Measurements from ENCODE around the gene ADGRD1. TPM values are rescaled to one million over a fixed set of nuclear protein-coding genes. Genes with fewer than 3 reads are reported as not detected.
A peak's percentile ranks its signal among the peaks of the same experiment; 100 is the strongest.
"Not testable (repeated sequence)": the region's sequence is repeated elsewhere in the genome, so short reads cannot be mapped to it uniquely, and the experiment has no call there.

ADGRD1 gene
- total RNA-seq, 1 experiment from 2014 or later = 0.97 TPM

DNA sequence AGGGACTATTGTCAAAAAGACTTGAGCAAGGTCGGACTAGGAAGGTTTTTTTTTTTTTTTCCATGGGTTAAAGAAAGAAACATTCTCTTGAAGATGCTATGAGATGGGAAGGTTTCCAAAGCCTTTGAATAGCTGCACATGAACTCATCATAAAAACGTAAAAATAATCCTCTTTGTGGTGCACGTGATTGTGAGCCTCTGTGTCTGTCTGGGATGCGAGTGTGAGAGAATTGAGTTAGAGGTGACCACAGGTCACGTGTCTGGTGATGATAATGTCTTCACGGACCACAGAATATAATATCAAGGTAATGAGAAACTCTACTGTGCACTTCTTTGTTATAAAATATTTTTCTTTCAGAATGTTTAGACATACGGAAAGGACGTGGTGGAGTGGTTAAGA, 24.3 kb upstream of the ADGRD1 start:
- H3K36me3 ChIP-seq (replicated peaks; ENCODE audit: control insufficient read depth, insufficient read depth, low read length) = no peaks in the 10 kb centered on the region
- no peak for DNase-seq
- no peaks in the 10 kb centered on the region for H3K27me3 ChIP-seq (ENCODE audit: control insufficient read depth, insufficient read depth, low read length)
- no peak overlapping the region for H3K4me3 ChIP-seq (ENCODE audit: insufficient read depth, low read depth, low read length)

DNA sequence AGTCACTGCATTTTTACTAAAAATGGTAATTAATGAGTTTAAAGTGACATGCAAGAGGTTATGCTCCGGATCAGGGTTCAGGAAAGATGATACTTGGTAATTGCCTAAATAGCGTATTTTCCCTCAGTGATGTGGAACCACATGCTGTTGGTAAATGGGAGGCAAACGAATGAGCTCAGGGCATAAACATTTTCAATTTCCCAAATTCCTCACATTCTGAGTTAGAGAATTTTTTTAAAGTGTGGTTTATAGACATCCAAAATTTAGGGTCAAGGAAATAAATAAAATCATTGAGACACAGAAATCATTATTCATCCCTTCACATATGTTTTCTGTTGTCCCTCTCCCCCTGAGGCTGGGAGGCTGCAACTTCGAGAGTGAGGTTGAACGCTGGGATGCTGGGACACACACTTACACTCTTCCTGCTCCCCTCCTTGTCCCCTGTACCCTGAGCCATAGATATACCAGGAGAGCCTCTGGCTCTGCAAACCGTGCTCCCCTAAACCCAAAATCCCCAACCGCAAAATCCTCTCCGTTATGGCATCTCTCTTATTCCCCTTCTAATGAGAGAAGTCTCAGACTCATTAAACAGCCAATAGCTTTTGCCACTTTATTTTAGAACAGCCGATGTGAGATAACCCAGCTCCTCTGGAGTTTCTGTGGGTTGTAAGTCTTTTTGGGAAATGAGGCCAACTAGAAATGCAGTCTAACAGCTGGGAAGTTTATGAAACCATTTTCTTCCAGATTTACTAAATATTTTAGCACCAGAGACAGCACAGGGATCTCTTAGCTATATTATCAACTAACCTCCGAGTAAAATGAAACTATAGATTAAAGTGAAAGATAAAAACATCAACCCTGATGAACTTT, 21.4 kb upstream of the ADGRD1 start:
- no peak for DNase-seq
- Histone ChIP-seq H3K4me3 (ENCODE audit: insufficient read depth, low read depth, low read length) (no peak overlapping the region), H3K36me3 (replicated peaks; ENCODE audit: control insufficient read depth, insufficient read depth, low read length) (no peaks in the 10 kb centered on the region)

DNA sequence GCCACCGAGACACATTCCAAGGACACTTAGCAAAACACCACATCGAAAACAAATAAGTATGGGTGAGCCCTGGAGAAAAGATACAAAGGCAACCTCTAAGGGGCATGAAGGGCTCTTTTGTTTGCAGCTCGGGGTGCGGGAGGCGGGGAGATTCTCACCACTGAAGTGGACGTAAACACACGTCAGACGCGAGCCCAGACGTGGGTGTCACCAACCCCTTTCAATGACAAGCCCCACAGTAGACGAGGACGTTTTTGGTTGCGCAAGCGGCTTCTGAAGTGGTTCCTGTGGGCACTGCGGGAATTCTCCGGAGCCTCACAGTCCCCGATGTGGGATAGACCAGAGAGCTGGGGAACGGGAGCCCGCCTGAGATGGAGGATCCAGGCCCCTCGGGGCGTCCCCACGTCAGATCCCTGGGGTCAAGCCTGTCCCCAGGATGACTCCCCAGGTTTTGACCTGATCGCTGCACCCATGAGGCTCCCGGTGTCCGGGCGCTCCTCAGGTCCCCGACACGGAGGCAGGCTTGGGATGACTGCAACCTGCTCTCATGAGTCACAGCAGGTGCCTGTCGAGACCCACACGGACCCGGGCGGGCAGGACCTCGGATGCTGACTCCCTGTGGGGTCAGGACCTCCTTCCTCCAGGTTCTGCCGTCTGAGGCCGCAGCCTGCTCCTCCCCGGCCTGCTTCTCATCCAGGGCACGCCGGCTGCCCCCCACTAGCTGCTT, 20.3 kb upstream of the ADGRD1 start:
- H3K27me3 ChIP-seq (ENCODE audit: control insufficient read depth, insufficient read depth, low read length) = no peaks in the 10 kb centered on the region
- no peaks in the 10 kb centered on the region for H3K36me3 ChIP-seq (replicated peaks; ENCODE audit: control insufficient read depth, insufficient read depth, low read length)
- H3K4me3 ChIP-seq (ENCODE audit: insufficient read depth, low read depth, low read length) = no peak overlapping the region
- DNase-seq = no peak

More for the DNA sequence above, 21.4 kb upstream of the ADGRD1 start:
- no peaks in the 10 kb centered on the region for H3K27me3 ChIP-seq (ENCODE audit: control insufficient read depth, insufficient read depth, low read length)

DNA sequence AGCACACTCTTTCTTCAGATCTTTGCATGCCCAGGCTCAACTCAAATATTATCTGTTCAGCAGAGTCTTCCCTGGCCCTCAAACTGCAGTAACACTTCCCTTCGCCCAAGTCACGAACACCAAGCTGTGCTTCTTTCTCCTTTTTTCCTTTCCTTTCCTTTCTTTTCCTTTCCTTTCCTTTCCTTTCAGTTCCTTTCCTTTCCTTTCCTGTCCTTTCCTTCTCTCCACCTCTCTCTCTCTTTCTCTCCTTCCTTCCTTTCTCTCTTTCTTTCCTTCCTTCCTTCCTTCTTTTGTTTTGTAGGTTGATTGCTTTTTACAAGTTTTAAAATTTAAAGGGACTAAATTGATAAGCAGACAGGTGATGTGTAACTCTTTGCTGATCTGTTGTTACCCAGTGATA, 19.0 kb upstream of the ADGRD1 start:
- H3K27me3 ChIP-seq (ENCODE audit: control insufficient read depth, insufficient read depth, low read length) = no peaks in the 10 kb centered on the region
- no peaks in the 10 kb centered on the region for H3K36me3 ChIP-seq (replicated peaks; ENCODE audit: control insufficient read depth, insufficient read depth, low read length)
- no peak for DNase-seq
- no peak overlapping the region for H3K4me3 ChIP-seq (ENCODE audit: insufficient read depth, low read depth, low read length)

DNA sequence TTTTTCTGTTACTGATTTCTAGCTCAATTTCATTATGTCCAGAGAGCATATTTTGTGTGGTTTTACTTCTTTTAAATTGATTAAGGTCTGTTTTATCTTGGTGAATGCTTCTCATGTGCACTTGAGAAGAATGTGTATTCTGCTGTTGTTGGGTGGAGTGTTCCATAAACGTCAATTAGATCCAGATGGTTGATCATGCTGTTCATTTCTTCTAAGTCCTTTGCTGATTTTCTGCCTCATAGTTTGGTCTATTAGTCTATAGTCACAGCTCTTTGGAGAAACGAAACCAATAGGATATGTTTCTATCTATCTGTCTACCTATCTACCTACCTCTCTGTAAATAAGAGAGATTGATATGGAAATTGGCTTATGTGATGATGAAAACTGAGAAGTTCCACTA, 17.1 kb upstream of the ADGRD1 start:
- Histone ChIP-seq H3K36me3 (replicated peaks; ENCODE audit: control insufficient read depth, insufficient read depth, low read length) (no peaks in the 10 kb centered on the region), H3K4me3 (ENCODE audit: insufficient read depth, low read depth, low read length) (no peak overlapping the region), H3K27me3 (ENCODE audit: control insufficient read depth, insufficient read depth, low read length) (no peaks in the 10 kb centered on the region)
- no peak for DNase-seq

DNA sequence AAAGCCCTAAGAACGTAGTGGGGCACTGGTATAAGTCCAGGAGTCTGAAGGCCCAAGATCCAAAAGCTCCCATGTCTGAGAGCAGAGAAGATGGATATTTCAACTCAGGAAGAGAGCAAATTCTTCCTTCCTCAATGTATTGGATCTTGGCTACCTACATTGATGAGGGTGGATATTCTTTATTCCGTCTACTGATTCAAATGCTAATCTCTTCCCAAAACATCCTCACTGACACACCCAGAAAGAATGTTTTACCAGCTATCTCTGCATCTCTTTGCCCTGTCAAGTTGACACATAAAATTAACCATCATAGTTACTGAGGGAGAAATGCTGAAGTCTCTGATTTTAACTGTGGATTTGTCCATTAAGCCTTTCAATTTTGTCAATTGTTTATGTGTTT, 16.6 kb upstream of the ADGRD1 start:
- DNase-seq = no peak

DNA sequence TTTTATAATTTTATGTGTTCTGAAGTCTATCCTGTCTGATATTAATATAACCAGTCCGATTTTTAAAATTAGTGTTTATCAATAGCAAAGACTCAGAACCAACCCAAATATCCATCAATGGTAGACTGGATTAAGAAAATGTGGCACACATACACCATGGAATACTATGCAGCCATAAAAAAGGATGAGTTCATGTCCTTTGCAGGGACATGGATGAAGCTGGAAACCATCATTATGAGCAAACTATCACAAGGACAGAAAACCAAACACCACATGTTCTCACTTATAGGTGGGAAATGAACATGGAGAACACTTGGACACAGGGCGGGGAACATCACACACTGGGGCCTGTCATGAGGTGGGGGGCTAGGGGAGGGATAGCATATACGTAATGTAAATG, 16.2 kb upstream of the ADGRD1 start:
- not testable (repeated sequence) for H3K36me3 ChIP-seq (replicated peaks; ENCODE audit: control insufficient read depth, insufficient read depth, low read length); H3K27me3 ChIP-seq (ENCODE audit: control insufficient read depth, insufficient read depth, low read length); DNase-seq; H3K4me3 ChIP-seq (ENCODE audit: insufficient read depth, low read depth, low read length)

More for the DNA sequence above, 16.6 kb upstream of the ADGRD1 start:
- Histone ChIP-seq H3K27me3 (ENCODE audit: control insufficient read depth, insufficient read depth, low read length) (no peaks in the 10 kb centered on the region), H3K4me3 (ENCODE audit: insufficient read depth, low read depth, low read length) (no peak overlapping the region), H3K36me3 (replicated peaks; ENCODE audit: control insufficient read depth, insufficient read depth, low read length) (no peaks in the 10 kb centered on the region)

DNA sequence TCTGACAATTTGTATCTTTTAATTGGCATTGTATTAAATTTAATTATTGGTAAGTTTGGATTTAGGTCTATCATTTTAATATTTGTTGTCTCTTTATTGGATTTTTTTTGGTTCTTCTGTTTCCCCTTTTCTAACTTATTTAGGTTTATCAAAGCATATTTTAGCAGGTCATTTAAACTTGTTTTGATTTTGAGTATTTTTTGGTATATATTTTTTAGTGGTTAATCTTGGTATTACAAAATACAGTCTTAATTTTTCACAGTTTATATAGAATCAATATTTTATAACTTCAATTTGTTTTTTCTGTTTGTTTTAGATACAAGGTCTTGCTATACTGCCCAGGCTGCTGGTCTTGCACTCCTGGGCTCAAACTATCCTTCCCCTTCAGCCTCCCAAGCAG, 15.5 kb upstream of the ADGRD1 start:
- no peak for DNase-seq
- Histone ChIP-seq H3K36me3 (replicated peaks; ENCODE audit: control insufficient read depth, insufficient read depth, low read length) (no peaks in the 10 kb centered on the region), H3K27me3 (ENCODE audit: control insufficient read depth, insufficient read depth, low read length) (no peaks in the 10 kb centered on the region), H3K4me3 (ENCODE audit: insufficient read depth, low read depth, low read length) (no peak overlapping the region)

DNA sequence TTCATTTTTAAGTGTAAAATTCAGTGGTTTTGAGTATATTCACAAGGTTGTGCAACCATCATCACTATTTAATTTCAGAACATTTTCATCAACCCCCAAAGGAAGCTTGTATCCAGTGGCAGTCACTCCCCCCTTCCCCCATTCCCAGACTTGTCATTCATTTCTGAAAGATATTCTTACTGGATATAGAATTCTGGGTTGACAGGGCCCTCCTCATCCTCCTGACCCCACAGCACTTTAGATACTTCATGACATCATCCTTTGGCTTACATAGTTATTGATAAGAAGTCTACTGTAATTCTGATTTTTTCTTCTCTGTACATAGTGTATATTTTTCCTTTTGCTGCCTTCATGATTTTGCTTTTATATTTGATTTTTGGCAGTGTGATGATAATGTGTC, 8.8 kb upstream of the ADGRD1 start:
- H3K36me3 ChIP-seq (replicated peaks; ENCODE audit: control insufficient read depth, insufficient read depth, low read length) = no peaks in the 10 kb centered on the region
- no peaks in the 10 kb centered on the region; the same call in 1 of the 2 replicates for H3K27me3 ChIP-seq (ENCODE audit: control insufficient read depth, insufficient read depth, low read length)
- H3K4me3 ChIP-seq (ENCODE audit: insufficient read depth, low read depth, low read length) = no peak overlapping the region
- DNase-seq = no peak

DNA sequence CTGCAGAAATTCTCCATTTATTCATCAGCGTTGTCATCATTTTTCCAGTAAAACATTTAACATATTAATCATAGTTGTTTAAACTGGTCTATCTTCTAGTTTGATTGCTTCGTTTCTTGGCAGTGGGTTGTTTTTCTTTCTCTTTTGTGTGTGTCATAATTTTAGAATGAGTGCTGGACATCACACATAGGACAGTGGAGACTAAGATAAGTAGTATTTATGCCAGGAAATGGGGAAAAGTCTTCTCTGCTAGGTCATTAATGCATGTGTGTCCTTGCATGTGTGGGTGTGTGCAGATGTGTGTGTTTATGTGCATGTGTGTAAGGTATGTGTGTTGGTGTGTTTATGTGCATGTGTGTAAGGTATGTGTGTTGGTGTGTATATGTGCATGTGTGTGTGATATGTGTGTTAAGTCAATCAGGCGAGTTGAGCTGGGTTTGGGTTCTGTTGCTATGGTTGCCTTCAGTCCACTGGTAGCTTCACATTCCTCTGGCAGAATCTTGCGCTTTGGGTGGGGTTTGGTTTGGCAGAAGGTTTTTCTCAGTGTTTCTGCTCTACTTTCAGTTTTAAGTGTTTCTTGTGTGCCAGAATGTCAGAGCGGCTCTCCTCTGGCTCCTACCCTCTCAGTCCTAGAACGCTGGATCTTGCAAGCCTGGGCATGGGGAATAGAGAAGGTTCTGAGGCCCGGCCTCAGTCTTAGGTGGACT, 7.8 kb upstream of the ADGRD1 start:
- no peak for DNase-seq
- Histone ChIP-seq H3K4me3 (ENCODE audit: insufficient read depth, low read depth, low read length) (no peak overlapping the region), H3K27me3 (ENCODE audit: control insufficient read depth, insufficient read depth, low read length) (no peaks in the 10 kb centered on the region; the same call in 1 of the 2 replicates), H3K36me3 (replicated peaks; ENCODE audit: control insufficient read depth, insufficient read depth, low read length) (no peaks in the 10 kb centered on the region)

DNA sequence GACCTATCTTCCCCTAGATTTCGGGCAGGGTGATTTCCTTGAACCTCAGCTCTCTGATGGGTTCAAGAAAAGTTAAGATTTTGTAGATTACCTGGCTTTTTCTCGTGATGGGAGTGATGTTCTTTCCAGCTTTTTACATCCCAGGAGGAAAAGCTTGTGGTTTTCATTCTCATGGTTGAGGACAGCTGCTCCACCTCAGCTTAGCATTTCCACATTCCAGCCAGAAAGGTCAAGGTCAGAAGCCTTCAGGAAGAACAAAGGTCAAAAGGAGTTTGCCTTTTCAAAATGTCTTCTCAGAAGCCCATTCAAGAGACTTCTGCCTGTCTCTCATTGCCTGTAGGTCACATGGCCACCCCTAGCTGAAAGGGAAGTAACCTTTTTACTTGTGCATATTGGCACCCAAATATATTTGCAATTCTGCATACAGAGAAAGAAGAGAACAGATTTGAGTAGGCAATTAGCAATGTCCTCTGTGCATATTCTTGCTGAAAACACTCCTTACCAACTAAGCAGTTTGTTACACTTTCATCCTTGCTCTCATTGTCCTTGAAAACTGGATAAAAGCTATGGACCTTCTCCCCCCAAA, 6.6 kb upstream of the ADGRD1 start:
- no peaks in the 10 kb centered on the region for H3K36me3 ChIP-seq (replicated peaks; ENCODE audit: control insufficient read depth, insufficient read depth, low read length)
- H3K4me3 ChIP-seq (ENCODE audit: insufficient read depth, low read depth, low read length) = no peak overlapping the region
- no peaks in the 10 kb centered on the region; the same call in 1 of the 2 replicates for H3K27me3 ChIP-seq (ENCODE audit: control insufficient read depth, insufficient read depth, low read length)
- no peak for DNase-seq

DNA sequence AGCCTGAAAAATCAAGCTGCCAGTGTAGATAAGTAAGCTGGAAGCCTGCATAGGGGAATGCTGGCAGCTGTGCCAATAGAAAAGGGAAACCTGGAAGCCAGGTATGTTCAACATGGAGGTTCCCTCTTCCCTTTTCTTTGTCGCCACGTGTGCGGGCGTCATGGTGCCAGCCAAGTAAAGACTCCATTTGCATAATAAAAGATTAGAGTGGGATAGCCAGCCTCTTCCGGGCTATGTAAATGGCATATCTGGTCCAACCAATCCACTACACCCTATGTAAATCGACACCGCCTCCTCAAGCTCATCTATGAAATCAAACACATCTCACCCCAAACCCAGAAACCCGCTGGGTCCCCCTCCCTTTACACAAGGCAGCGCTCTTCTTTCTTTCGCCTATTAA, 5.6 kb upstream of the ADGRD1 start:
- DNase-seq = peak; percentile 60
- H3K27me3 ChIP-seq (ENCODE audit: control insufficient read depth, insufficient read depth, low read length) = no peaks in the 10 kb centered on the region; the same call in 1 of the 2 replicates
- H3K36me3 ChIP-seq (replicated peaks; ENCODE audit: control insufficient read depth, insufficient read depth, low read length) = no peaks in the 10 kb centered on the region
- no peak overlapping the region for H3K4me3 ChIP-seq (ENCODE audit: insufficient read depth, low read depth, low read length)

DNA sequence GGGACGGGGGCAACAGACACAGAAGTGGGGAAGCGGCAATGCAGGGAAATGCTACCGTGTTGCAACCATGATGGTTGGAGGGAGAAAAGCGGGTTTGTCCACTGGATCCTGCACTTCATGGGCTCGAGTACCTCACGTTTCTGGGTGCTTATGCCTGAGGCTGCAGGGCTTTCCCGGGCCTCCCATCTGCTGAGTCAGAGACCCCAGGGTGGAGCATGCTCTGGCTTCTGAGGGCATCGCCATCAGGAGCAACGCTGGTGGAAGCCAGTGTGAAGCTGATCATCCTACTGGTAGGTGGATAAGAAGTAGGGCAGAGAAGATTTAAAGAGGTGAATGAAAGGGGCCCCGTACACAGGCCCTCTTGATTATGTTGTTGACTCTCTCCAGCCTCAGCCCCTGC, 5.0 kb upstream of the ADGRD1 start:
- no peak for DNase-seq
- Histone ChIP-seq H3K4me3 (ENCODE audit: insufficient read depth, low read depth, low read length) (no peak overlapping the region), H3K36me3 (replicated peaks; ENCODE audit: control insufficient read depth, insufficient read depth, low read length) (no peaks in the 10 kb centered on the region), H3K27me3 (ENCODE audit: control insufficient read depth, insufficient read depth, low read length) (no peaks in the 10 kb centered on the region; the same call in 1 of the 2 replicates)

DNA sequence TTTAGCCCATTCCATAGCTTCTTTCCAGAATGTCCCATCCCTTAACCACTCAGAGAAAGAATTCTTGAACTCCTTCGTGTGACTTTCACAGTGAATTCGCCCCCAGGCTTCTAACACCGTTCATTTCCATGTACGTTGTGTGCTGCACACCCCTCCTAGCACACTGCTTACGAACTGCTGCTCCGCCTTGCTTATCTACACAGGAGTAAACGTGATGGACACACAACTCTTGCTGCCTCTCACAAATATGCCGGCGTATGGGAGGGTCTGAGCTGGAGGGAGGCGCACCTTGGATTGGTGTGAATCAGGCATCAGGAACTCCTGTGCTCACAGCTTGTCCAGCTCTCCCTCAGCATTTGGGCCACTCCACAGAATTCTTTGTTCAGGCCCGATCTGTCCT, 3.9 kb upstream of the ADGRD1 start:
- no peak for DNase-seq
- Histone ChIP-seq H3K36me3 (replicated peaks; ENCODE audit: control insufficient read depth, insufficient read depth, low read length) (no peaks in the 10 kb centered on the region), H3K4me3 (ENCODE audit: insufficient read depth, low read depth, low read length) (no peak overlapping the region), H3K27me3 (ENCODE audit: control insufficient read depth, insufficient read depth, low read length) (no peaks in the 10 kb centered on the region; the same call in 1 of the 2 replicates)
